DOHH2 (cell line): ENCODE measurements around the gene CD99.

Experiments
- H3F3A ChIP-seq: fragments of 200-600 bp; sonication (generic), shearing (Covaris generic); 2 replicates; pipeline ENCODE4 v1.6.0; 2016; ENCODE audit warnings: antibody characterized with exemption, mild to moderate bottlenecking; ENCODE audit not compliant: control insufficient read depth, insufficient read depth
- H3K27ac ChIP-seq: fragments of 200-600 bp; sonication (generic); 2 replicates; pipeline ENCODE4 v1.5.1; 2014; ENCODE audit warnings: low read depth, mild to moderate bottlenecking, low read length, moderate library complexity
- H3K27me3 ChIP-seq: fragments of 200-600 bp; sonication (generic); 2 replicates; pipeline ENCODE4 v1.6.1; 2014; ENCODE audit warnings: mild to moderate bottlenecking, low read length, mixed read lengths; ENCODE audit not compliant: control insufficient read depth
- H3K36me3 ChIP-seq: fragments of 200-600 bp; sonication (generic); 2 replicates; pipeline ENCODE4 v1.6.1; 2014; ENCODE audit warnings: mild to moderate bottlenecking, low read length, moderate library complexity, mixed read lengths; ENCODE audit not compliant: control insufficient read depth
- H3K4me1 ChIP-seq: fragments of 200-600 bp; sonication (generic); 2 replicates; pipeline ENCODE4 v1.6.1; 2014; ENCODE audit warnings: mild to moderate bottlenecking, low read length, mixed read lengths; ENCODE audit not compliant: control insufficient read depth
- H3K4me2 ChIP-seq: fragments of 200-600 bp; sonication (generic); 2 replicates; pipeline ENCODE4 v1.6.0; 2014; ENCODE audit warnings: mild to moderate bottlenecking, low read length, moderate library complexity
- H3K4me3 ChIP-seq: fragments of 200-600 bp; sonication (generic); 2 replicates; pipeline ENCODE4 v1.5.1; 2014; ENCODE audit warnings: mild to moderate bottlenecking, low read length, mixed read lengths
- H3K79me2 ChIP-seq: fragments of 200-600 bp; sonication (generic); 2 replicates; pipeline ENCODE4 v1.6.1; 2014; ENCODE audit warnings: mild to moderate bottlenecking, low read length, mixed read lengths; ENCODE audit not compliant: control insufficient read depth
- H3K9me2 ChIP-seq: fragments of 200-600 bp; sonication (generic); replicated peaks from 2 replicates; pipeline ENCODE4 v1.6.1; 2014; ENCODE audit warnings: mild to moderate bottlenecking, low read length, mixed read lengths; ENCODE audit not compliant: control insufficient read depth
- H3K9me3 ChIP-seq: fragments of 200-600 bp; sonication (generic); 2 replicates; pipeline ENCODE4 v1.6.1; 2014; ENCODE audit warnings: antibody characterized with exemption, low read length, mixed read lengths; ENCODE audit not compliant: control insufficient read depth, insufficient read depth
- H4K20me1 ChIP-seq: fragments of 200-600 bp; sonication (generic); 2 replicates; pipeline ENCODE4 v1.6.0; 2014; ENCODE audit warnings: low read depth, mild to moderate bottlenecking, antibody characterized with exemption, low read length, moderate library complexity; ENCODE audit not compliant: control insufficient read depth, insufficient read depth
- CTCF ChIP-seq: fragments of 200-600 bp; sonication (generic); IDR thresholded peaks from one replicate; pipeline ENCODE4 v1.5.1; 2014; ENCODE audit warnings: antibody characterized with exemption, mild to moderate bottlenecking, low read depth, low read length; ENCODE audit not compliant: poor library complexity, severe bottlenecking
- EZH2phosphoT487 ChIP-seq: fragments of 200-600 bp; sonication (generic); IDR thresholded peaks from 2 replicates; pipeline ENCODE4 v1.6.1; 2017; ENCODE audit warnings: borderline replicate concordance, mild to moderate bottlenecking, antibody characterized with exemption, low read length, moderate library complexity, mixed read lengths

The CD99 gene

DNA sequence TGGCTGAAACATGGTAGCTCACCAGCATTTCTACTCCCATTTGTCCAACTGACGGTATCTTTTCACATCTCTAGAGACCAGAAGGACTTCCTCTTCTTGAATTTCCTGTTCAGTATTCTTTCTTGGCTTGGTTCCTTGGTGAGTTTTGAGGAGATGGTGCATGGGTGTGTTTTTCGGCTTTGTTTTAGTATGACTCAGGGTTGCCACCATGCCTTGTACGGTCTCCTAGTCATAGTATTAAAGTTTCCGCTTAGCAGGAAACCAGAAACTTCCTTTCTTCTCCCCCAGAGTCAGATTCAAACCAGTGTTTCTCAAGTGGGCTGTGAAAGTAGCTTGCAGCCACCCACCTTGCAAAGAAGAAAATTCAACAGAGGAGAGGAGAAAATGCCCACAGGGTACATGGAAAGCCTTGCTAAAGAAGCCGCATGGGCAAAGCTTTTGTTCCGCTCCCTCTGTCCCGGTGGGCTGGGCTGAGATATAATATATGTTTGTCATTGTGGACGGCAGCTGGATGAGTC lies 5.7 kb downstream of the CD99 start:
- peak overlapping the region; percentile 35 for H3K4me2 ChIP-seq
- no peaks in the 10 kb centered on the region for H3K9me2 ChIP-seq
- H3K36me3 ChIP-seq: peaks cover 19% of the 10 kb centered on the region
- no peak overlapping the region for H3K27ac ChIP-seq
- peaks cover 98% of the 10 kb centered on the region for H3K79me2 ChIP-seq
- no peaks in the 10 kb centered on the region for H3K9me3 ChIP-seq
- peaks cover 2% of the 10 kb centered on the region; the same call in 1 of the 2 replicates for H3F3A ChIP-seq
- peak overlapping the region; percentile 17; the same call in 1 of the 2 replicates for H3K4me3 ChIP-seq
- H3K27me3 ChIP-seq: no peaks in the 10 kb centered on the region
- TF ChIP-seq CTCF (no peak), EZH2phosphoT487 (no peak)
- peaks cover 18% of the 10 kb centered on the region for H4K20me1 ChIP-seq
- peaks cover 78% of the 10 kb centered on the region for H3K4me1 ChIP-seq

DNA sequence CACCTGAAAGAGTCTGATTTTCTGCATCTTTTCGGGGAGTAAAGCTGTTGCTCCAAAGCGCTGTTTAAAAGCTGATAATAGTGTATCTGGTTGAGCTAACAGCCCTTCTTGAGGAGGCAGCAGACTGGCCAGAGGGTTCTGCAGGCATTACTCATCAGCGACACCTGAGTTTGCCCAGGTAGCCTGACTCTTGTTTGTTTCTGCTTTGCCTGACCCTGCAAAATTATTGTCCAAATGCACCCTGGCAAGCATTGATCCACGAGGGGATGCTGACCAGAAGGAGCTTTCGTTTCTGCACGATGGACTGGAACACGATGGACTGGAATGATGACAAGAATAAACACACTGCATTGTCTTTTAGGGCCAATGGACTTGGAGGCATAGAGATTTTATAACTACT lies 6.2 kb downstream of the CD99 start:
- TF ChIP-seq CTCF (no peak), EZH2phosphoT487 (no peak)
- no peaks in the 10 kb centered on the region for H3K9me3 ChIP-seq
- H3K4me3 ChIP-seq: no peak overlapping the region
- H3K36me3 ChIP-seq: peaks cover 18% of the 10 kb centered on the region
- H3F3A ChIP-seq: peaks cover 7% of the 10 kb centered on the region
- peaks cover 98% of the 10 kb centered on the region for H3K79me2 ChIP-seq
- H3K4me1 ChIP-seq: peaks cover 81% of the 10 kb centered on the region
- peak overlapping the region; percentile 35 for H3K4me2 ChIP-seq
- no peak overlapping the region for H3K27ac ChIP-seq
- H3K9me2 ChIP-seq: no peaks in the 10 kb centered on the region
- H3K27me3 ChIP-seq: no peaks in the 10 kb centered on the region
- H4K20me1 ChIP-seq: peaks cover 18% of the 10 kb centered on the region

DNA sequence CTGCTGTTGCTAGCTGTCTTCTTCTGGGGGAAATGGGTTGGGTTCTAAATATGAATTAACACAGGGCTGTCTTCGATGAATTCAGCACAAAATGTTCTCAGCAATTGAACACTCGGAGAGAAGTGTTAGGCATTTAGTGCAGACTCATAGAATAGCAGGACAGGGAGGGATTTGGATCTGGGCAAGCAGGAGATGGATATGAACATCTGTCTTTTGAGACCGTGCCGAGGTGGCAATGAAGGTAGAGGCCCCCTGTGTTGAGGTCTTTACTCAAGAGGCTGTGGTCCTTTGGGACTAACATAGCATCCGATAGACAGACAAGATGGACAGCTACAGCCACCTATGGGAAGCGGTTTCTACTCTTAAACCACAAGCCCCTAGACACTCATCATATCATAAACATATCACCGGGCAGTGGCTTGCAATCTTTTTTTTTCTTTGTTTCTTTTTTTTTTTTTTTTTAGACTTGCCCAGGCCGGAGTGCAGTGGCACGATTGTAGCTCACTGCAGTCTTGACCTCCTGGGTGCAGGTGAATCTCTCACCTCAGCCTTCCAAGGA lies 6.7 kb downstream of the CD99 start:
- Histone ChIP-seq H3K9me2 (no peaks in the 10 kb centered on the region), H3K36me3 (peaks cover 18% of the 10 kb centered on the region), H4K20me1 (peaks cover 18% of the 10 kb centered on the region), H3K9me3 (no peaks in the 10 kb centered on the region), H3F3A (peaks cover 7% of the 10 kb centered on the region), H3K79me2 (peaks cover 98% of the 10 kb centered on the region), H3K27me3 (no peaks in the 10 kb centered on the region), H3K27ac (no peak overlapping the region), H3K4me3 (no peak overlapping the region), H3K4me1 (peaks cover 81% of the 10 kb centered on the region), H3K4me2 (0 out of 2 replicates have a peak overlapping the region, but pooled peaks have one; percentile 35)
- TF ChIP-seq CTCF (no peak), EZH2phosphoT487 (no peak)
